A549 (cell line): ENCODE measurements around the gene LYZL4.

Source experiments
- CHD2 ChIP-seq: fragments of 150-350 bp; IDR thresholded peaks from 2 replicates; pipeline ENCODE4 v1.6.1; 2014; ENCODE audit warnings: low read length; ENCODE audit not compliant: partially characterized antibody
- JUN ChIP-seq, 2 experiments: fragments of >200 bp; sonication (Bioruptor Twin); formaldehyde crosslinking; IDR thresholded peaks; 2 replicates in 1 of 2; 3 replicates in 1 of 2; pipeline ENCODE4 v1.6.1; 2016 to 2017
- KDM1A ChIP-seq: fragments of 200-600 bp; sonication (generic); IDR thresholded peaks from 2 replicates; pipeline ENCODE4 v1.6.1; 2016; ENCODE audit warnings: low read depth, mild to moderate bottlenecking
- POLR2A ChIP-seq: IDR thresholded peaks from 2 replicates; pipeline ENCODE4 v1.6.1; 2012; ENCODE audit warnings: mild to moderate bottlenecking, low read length
- TF ChIP-seq, protein P1 (sequence below): IDR thresholded peaks from 2 replicates; pipeline ENCODE4 v1.6.1; 2012
- TF ChIP-seq, protein P2 (sequence below): fragments of >200 bp; sonication (Bioruptor Twin); formaldehyde crosslinking; IDR thresholded peaks from 3 replicates; pipeline ENCODE4 v1.5.1; 2016

DNA sequence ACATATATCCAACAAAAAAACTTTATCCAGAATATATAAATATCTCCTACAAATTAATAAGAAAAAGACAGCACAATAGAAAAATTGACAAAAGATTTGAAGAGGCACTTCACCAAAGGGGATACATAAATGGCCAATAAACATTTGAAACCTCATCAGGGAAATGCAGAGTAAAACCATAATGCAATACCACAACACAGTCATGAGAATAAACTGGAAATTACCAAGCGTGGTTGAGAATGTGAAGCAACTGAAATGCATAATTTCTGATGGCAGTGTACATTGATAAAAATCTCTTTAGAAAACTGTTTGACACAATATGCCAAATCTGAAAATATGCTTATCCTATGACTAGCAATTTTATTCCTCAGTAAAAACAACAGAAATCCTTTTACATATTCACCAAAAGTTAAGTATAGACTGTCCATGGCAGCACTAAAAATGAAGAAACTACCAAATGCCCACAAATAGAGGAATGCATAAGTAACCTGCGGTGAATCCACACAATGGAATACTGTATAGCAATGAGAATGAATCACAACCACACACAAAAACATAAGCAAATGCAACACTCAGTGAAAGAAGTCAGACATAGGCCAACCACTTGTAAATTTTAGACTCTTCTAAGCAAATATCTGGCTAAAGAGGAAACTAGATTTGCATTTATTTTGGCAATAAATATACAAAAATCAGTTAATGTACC is 7.9 kb downstream of the LYZL4 start:
- no peak for TF ChIP-seq CHD2
- TF ChIP-seq, protein P1, sequence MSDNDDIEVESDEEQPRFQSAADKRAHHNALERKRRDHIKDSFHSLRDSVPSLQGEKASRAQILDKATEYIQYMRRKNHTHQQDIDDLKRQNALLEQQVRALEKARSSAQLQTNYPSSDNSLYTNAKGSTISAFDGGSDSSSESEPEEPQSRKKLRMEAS: no peak
- TF ChIP-seq, protein P2, sequence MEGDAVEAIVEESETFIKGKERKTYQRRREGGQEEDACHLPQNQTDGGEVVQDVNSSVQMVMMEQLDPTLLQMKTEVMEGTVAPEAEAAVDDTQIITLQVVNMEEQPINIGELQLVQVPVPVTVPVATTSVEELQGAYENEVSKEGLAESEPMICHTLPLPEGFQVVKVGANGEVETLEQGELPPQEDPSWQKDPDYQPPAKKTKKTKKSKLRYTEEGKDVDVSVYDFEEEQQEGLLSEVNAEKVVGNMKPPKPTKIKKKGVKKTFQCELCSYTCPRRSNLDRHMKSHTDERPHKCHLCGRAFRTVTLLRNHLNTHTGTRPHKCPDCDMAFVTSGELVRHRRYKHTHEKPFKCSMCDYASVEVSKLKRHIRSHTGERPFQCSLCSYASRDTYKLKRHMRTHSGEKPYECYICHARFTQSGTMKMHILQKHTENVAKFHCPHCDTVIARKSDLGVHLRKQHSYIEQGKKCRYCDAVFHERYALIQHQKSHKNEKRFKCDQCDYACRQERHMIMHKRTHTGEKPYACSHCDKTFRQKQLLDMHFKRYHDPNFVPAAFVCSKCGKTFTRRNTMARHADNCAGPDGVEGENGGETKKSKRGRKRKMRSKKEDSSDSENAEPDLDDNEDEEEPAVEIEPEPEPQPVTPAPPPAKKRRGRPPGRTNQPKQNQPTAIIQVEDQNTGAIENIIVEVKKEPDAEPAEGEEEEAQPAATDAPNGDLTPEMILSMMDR: no peak
- TF ChIP-seq JUN (IDR thresholded peaks at IDR 0.05): no peak
- no peak for TF ChIP-seq POLR2A
- no peak for TF ChIP-seq KDM1A
